ENCODE results near the gene GNS.
"Not testable (repeated sequence)": the region's sequence is repeated elsewhere in the genome, so short reads cannot be mapped to it uniquely, and the experiment has no call there.

Gene GNS

DNA sequence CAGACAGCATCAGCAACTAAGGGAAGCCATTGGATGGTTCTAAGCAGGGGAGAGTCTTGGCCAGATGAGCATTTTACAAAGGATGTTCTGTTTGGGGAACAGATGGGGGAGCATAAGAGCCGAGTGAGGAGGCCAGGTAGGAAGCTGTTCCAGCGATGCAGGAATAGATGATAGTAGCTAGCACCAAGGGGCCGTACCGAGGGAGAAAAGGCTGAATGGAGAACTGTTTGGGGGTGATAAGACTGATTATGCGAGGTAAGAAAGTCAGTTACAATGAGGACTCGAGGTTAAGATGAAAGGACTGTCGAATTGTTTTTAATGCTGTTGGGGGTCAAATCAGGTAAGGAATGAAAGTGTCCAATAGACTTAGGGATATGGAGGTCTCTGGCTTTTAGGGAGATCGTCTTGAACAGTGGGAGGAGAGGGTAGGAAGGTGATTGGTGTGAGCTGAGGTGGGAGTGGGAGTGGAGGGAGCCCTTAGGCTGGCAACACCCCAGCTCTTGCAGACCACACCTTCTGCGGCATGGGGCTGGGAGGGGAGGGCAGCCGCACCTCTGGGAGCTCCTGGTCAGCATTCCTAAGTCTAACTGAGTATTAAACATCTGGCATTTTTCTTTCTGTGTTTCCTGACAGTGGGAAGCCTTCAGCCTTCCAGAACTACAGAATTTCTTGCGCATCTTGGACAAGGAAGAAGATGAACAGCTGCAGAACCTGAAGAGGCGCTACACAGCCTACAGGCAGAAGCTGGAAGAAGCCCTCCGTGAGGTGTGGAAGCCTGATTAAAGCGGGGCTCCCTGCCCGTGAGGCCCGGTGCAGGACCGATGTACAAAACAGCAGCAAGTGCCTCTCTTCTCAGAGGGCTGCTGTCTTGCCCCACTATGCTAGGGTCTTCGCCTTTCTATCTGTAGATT lies 64.8 kb downstream of the GNS start:
- DNase-seq = no peak

- DNase-seq = no peak
Measured at GRCh38 chr12:64691795-64692583, 67.2 kb downstream of the GNS start.

DNA sequence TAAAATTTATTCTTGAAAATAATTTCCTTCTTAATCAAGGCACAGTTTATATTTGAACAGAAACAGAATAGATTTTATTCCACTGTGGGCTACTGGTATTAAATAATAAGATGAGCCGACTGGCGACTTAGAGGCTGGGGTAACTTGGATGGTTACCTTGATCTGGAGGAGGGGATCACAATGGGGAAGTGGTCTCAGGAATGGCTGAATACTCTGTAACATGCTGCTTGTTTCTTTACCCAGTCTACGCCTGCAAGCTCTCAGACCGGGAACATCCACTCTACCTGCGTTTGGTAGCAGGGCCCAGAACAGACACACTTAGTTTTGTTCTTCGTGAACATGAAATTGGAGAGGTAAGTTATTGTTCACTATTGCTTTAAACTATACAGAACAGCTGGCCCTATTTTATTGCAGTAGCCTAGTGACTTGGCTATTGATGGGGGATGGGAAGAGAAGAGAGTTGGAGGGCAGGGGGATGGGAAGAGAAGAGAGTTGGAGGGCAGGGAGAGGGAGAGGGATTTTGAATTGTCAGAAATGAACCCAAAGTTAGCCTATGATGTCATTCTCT lies 67.9 kb downstream of the GNS start:
- no peak for DNase-seq

GRCh38 chr12:64690236-64690635 lies 69.0 kb downstream of the GNS start:
- not testable (repeated sequence) for DNase-seq

DNA sequence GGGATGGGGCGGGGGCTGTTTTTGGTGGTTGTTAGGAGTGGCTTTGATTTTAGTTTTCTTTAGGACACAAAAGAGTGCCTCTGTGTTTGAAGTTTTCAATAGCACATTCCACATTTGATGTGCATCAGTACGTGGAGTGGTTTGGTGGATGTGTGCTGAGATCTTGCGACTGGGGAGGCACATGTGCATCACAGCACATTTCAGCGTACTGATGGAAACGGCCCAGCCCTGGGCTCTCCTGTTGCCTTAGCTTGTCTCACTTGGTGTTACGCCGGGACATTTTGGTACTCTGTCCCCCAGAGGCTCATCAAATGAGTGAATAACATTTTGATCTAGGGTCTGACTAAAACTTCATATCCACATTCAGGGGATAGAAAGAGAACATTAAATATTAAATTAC lies 70.5 kb downstream of the GNS start:
- no peak for DNase-seq

- no peak for DNase-seq
Measured at GRCh38 chr12:64688219-64688618, 71.0 kb downstream of the GNS start.

DNA sequence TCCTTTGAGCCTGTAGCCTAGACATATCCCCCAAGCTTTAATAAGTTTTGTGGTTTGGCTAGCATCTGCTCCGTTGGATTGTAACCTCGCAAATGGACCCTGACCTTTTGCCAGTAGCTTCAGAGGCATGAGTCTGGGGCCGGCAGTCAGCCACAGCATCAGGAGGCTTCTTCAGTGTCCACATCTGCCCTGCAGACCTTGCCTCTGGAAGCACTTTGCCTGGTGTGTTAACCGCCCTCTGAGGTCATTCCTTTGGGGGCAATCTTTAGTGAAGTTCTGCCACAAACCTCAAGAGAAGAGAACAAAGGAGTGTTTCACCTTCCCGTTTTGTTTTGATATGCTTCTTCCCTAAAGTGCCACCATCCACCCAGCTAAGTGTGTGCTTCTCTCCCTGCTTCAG lies 71.4 kb downstream of the GNS start:
- DNase-seq = no peak

DNA sequence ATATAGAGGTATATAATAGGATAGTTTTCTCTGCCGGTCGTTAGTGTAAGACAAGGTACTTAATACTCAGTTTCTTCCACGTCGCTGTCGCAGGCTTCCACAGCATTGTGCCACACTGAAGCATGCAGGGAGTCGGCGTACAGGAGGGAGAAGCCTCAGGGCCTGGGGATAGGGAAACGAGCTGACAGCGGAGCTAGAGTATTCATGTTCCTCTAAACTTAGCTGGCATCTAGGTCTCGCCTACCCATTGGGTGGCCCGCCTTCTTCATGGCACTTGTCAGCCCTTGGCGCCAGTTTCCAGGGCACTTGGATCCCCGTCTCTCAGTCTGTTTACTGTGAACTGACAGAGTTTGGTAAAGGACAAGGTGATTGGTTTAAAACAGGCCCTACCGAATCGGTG lies 73.6 kb downstream of the GNS start:
- DNase-seq = no peak

DNA sequence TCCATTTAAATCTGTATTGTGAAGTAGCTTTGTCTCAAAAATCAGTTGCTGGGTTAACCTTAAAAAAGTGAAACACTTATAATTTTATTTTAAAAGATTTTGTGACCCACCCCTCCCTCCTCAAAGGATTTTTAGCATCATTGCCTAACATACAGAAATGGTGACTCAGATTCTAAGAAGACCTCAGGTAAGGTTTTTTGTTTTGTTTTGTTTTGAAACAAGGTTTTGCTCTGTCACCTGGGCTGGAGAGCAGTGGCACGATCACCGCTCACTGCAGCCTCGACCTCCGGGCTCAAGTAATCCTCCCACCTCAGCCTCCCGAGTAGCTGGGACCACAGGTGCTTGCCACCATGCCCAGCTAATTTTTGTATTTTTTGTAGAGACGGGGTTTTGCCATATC lies 74.2 kb downstream of the GNS start:
- no peak for DNase-seq

GRCh38 chr12:64683816-64684543 lies 75.2 kb downstream of the GNS start:
- no peak for DNase-seq

DNA sequence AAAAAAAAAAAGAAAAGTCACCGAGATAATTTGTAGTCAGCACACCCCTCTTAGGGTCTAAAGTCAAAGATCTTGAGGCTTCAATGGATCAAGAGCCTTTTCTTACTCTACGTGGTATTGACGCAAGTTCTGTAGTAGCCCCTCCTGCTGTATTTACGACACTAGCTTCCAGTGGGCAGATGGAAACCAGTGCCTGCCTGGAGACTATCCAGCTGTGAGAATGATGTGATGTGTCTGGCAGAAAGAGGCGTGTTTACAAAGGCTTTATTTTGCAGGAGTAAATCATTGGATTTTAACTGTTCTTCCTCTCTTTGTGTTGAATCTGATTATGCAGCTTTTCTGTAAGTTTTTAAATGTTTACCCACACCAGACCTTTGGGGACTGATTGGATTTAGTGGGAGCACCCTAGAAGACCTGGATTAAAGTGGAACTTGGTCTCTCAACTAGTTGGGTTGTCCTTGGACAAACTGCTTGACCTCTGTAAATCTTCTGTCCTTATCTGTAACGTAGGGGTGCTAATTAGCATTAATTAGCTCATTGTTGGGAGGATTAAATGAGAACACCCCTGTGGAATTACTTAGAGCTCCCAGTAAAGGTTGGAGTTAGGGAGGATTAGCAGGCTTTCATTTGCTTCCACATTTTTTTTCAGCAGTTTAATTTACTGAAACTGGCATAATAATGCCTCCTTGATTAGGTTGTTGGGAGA lies 76.5 kb downstream of the GNS start:
- DNase-seq = no peak

GRCh38 chr12:64681200-64682052 lies 77.8 kb downstream of the GNS start:
- no peak for DNase-seq

- DNase-seq = no peak
Measured at GRCh38 chr12:64680235-64680634, 79.0 kb downstream of the GNS start.

- DNase-seq = peak; percentile 64
Measured at GRCh38 chr12:64679487-64680001, 79.7 kb downstream of the GNS start.

DNA sequence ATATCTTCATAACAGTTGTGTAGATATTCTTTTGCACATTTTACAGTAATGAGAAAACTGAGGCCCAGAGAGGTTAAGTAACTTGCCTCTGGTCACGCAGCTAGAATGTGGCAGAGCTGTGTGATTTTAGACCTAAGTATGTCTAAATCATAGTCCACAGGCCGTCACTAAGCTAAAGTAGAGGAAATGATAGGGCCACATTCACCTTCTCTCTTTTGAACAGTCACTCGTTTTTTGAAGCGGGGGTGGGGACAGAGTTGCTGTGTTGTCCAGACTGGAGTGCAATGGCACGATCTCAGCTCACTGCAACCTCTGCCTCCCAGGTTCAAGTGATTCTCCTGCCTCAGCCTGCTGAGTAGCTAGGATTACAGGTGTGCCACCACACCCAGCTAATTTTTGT lies 80.4 kb downstream of the GNS start:
- no peak for DNase-seq

GRCh38 chr12:64678248-64678647 lies 81.0 kb downstream of the GNS start:
- DNase-seq = no peak

GRCh38 chr12:64675795-64676194 lies 83.4 kb downstream of the GNS start:
- DNase-seq = no peak

DNA sequence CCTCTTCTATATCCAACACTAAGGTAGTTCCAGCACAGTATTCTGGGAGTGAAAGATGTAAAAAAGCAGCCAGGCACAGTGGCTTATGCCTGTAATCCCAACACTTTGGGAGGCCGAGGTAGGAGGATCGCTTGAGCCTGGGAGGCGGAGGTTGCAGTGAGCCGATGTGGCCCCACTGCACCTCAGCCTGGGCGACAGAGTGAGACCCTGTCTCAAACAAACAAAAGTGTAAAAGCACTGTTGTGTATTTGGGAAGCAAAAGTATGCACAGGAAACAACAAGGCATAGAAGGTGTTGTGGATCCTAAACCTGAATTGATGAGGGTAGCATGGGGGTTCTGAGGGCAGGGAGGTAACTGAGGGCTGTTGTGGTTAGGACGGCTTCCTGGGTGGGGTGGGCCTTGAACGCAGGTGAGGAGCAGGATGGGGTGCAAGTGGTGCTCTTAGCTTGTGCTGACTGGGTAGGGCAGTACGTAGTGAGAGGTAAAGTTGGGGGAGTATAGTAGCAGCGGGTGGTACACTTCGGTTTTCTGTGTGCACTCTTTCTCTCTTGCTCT lies 84.8 kb downstream of the GNS start:
- peak; percentile 56 for DNase-seq

- no peak for DNase-seq
Measured at GRCh38 chr12:64673490-64674169, 85.6 kb downstream of the GNS start.

DNA sequence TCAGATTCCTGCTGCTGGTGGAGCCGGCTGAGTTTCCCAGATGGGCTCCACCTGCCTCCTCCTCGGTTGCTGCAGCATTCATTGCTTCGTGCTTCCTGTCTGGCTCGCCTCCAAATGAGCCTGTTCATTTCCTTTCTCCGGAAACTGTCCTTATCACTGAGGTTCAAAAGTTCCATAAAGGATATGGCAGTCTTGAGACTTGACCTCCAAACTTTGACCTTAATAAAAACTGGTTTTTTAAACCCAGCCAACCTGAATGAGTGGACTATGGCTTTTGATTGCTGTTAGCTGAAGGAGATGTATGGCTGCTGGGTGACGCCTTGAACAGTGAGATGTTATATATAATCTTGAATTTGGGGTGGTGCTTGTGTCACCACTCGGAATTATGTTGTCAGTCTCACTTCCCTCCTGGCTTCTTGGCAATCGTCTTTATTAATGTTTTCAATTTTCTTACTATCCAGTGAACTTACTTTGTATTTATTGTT lies 86.2 kb downstream of the GNS start:
- DNase-seq = no peak

Data from effector CD4-positive, alpha-beta T cell (primary cell).